ENCODE results near the gene ONECUT3. TPM values are rescaled to one million over a fixed set of nuclear protein-coding genes. Genes with fewer than 3 reads are reported as not detected.

Gene ONECUT3
- total and polyA plus RNA-seq, 4 experiments from 2014 or later = not detected

DNA sequence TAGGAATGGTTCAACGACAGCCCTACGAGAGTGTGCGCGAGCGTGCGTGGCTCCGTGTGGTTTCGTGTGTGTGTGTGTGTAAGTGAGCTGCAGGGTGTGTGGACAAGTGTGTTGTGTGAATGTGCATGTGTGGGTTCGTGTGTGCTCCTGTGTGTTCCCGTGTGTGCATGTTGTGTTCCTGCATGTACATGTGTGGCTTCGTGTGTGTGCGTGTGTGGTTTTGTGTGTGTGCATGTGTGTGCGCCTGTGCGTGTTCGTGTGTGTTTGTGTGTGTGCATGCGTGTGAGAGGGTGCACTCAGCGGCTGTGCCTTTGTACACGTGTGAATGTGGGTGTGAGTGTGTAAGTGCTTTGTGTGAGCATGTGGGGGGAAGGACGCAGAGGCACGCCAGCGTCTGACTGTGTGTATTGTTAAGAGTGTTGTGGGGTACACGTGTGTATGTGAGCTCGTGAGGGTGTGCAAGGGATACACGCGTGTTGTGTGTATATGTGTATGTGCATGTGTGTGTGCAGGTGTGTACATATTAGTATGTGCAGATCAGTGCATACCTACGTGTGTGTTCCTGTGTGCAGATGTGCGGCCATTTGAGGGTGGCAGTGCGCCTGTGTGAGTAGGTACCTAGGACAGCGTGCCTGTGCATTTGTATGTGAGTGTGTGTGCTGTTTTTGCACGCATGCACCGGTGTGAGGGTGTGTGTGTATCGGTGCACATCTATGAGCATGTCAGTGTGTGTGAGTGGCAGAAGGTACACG lies 24.3 kb upstream of the ONECUT3 start:
- ChIA-PET CTCF (ENCODE audit: partially characterized antibody) (no interaction called here), POLR2A (ENCODE audit: partially characterized antibody) (no interaction called here)
- Mint-ChIP-seq H3K9me3 (no peaks in the 10 kb centered on the region), H3K4me1 (peaks cover 0 to 5% (median 2%) of the 10 kb centered on the region in 4 donors), H3K27ac (no peak overlapping the region), H3K27me3 (peaks cover 31 to 36% of the 10 kb centered on the region in 2 donors), H3K4me3 (no peak overlapping the region), H3K36me3 (no peaks in the 10 kb centered on the region)
- Histone ChIP-seq H3K4me3 (ENCODE audit: low read length in 2 of 2) (no peak overlapping the region), H3K4me1 (ENCODE audit: insufficient read depth, low read length) (peaks cover 12% of the 10 kb centered on the region), H3K9me3 (ENCODE audit: control insufficient read depth in 1 of 2, low read length in 2 of 2) (no peaks in the 10 kb centered on the region), H3K36me3 (ENCODE audit: insufficient read depth, low read length) (no peaks in the 10 kb centered on the region), H3K27ac (ENCODE audit: low read depth, low read length) (no peak overlapping the region), H3K27me3 (ENCODE audit: insufficient read depth, low read length) (no peaks in the 10 kb centered on the region)
- intact Hi-C loops (cut with micrococcal nuclease) = no loop called here
- no peak for DNase-seq

- peaks cover 12% of the 10 kb centered on the region for H3K4me1 ChIP-seq (ENCODE audit: insufficient read depth, low read length)
- H3K9me3 ChIP-seq (ENCODE audit: control insufficient read depth in 1 of 2, low read length in 2 of 2) = no peaks in the 10 kb centered on the region
- intact Hi-C loops (cut with micrococcal nuclease) = no loop called here
- no peak overlapping the region for H3K4me3 Mint-ChIP-seq
- H3K27ac Mint-ChIP-seq = no peak overlapping the region
- peaks cover 0 to 5% (median 2%) of the 10 kb centered on the region in 4 donors for H3K4me1 Mint-ChIP-seq
- no peaks in the 10 kb centered on the region for H3K36me3 Mint-ChIP-seq
- ChIA-PET CTCF (ENCODE audit: partially characterized antibody) (no interaction called here), POLR2A (ENCODE audit: partially characterized antibody) (no interaction called here)
- no peaks in the 10 kb centered on the region for H3K27me3 ChIP-seq (ENCODE audit: insufficient read depth, low read length)
- no peaks in the 10 kb centered on the region for H3K9me3 Mint-ChIP-seq
- no peak overlapping the region for H3K27ac ChIP-seq (ENCODE audit: low read depth, low read length)
- H3K4me3 ChIP-seq (ENCODE audit: low read length in 2 of 2) = no peak overlapping the region
- no peak for DNase-seq
- peaks cover 36 to 38% of the 10 kb centered on the region in 2 donors for H3K27me3 Mint-ChIP-seq
- H3K36me3 ChIP-seq (ENCODE audit: insufficient read depth, low read length) = no peaks in the 10 kb centered on the region
Measured at GRCh38 chr19:1729568-1729925, 23.8 kb upstream of the ONECUT3 start.

DNA sequence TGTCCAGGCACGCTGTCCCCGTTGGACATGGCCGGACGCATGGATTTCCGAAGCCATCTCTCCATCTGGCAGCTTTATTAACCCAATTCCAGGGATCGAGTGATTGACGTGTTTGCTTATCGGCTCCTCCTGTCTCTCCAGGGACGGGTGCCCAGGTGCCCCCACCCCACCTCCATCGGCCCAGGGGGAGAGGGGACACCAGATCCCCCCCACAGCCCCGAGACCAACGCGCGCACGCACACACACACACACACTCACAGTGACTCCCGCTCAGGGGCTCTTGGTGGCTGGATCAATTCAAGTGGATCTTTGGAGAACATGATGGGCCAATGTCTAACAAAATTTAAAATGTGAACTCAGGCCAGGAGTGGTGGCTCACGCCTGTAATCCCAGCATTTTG lies 23.1 kb upstream of the ONECUT3 start:
- Mint-ChIP-seq H3K36me3 (no peaks in the 10 kb centered on the region), H3K27ac (no peak overlapping the region), H3K27me3 (peaks cover 38 to 40% of the 10 kb centered on the region in 2 donors), H3K4me3 (no peak overlapping the region), H3K4me1 (peaks cover 0 to 5% (median 2%) of the 10 kb centered on the region in 4 donors), H3K9me3 (no peaks in the 10 kb centered on the region)
- no peaks in the 10 kb centered on the region for H3K9me3 ChIP-seq (ENCODE audit: control insufficient read depth in 1 of 2, low read length in 2 of 2)
- no peak for DNase-seq
- CTCF ChIA-PET (ENCODE audit: partially characterized antibody) = no interaction called here
- no peak overlapping the region for H3K27ac ChIP-seq (ENCODE audit: low read depth, low read length)
- no peaks in the 10 kb centered on the region for H3K36me3 ChIP-seq (ENCODE audit: insufficient read depth, low read length)
- no peaks in the 10 kb centered on the region for H3K27me3 ChIP-seq (ENCODE audit: insufficient read depth, low read length)
- intact Hi-C loops (cut with micrococcal nuclease) = no loop called here
- POLR2A ChIA-PET (ENCODE audit: partially characterized antibody) = no interaction called here
- peaks cover 11% of the 10 kb centered on the region for H3K4me1 ChIP-seq (ENCODE audit: insufficient read depth, low read length)
- H3K4me3 ChIP-seq (ENCODE audit: low read length in 2 of 2) = no peak overlapping the region

GRCh38 chr19:1734321-1734966 lies 18.9 kb upstream of the ONECUT3 start:
- Histone ChIP-seq H3K4me1 (ENCODE audit: insufficient read depth, low read length) (no peaks in the 10 kb centered on the region), H3K27me3 (ENCODE audit: insufficient read depth, low read length) (no peaks in the 10 kb centered on the region), H3K36me3 (ENCODE audit: insufficient read depth, low read length) (no peaks in the 10 kb centered on the region), H3K27ac (ENCODE audit: low read depth, low read length) (no peak overlapping the region), H3K9me3 (ENCODE audit: control insufficient read depth in 1 of 2, low read length in 2 of 2) (no peaks in the 10 kb centered on the region), H3K4me3 (ENCODE audit: low read length in 2 of 2) (no peak overlapping the region)
- Mint-ChIP-seq H3K27me3 (peaks cover 25 to 36% of the 10 kb centered on the region in 2 donors), H3K9me3 (no peaks in the 10 kb centered on the region), H3K4me1 (no peaks in the 10 kb centered on the region), H3K36me3 (no peaks in the 10 kb centered on the region), H3K4me3 (no peak overlapping the region), H3K27ac (no peak overlapping the region)
- POLR2A ChIA-PET (ENCODE audit: partially characterized antibody) = no interaction called here
- intact Hi-C loops (cut with micrococcal nuclease) = no loop called here
- CTCF ChIA-PET (ENCODE audit: partially characterized antibody) = no interaction called here
- no peak for DNase-seq

GRCh38 chr19:1736280-1736679 lies 17.0 kb upstream of the ONECUT3 start:
- H3K27me3 Mint-ChIP-seq = peaks cover 30 to 36% of the 10 kb centered on the region in 2 donors
- no peak overlapping the region for H3K27ac ChIP-seq (ENCODE audit: low read depth, low read length)
- CTCF ChIA-PET (ENCODE audit: partially characterized antibody) = no interaction called here
- intact Hi-C loops (cut with micrococcal nuclease) = no loop called here
- DNase-seq = peak in 1 of 5 donors; percentile 15
- no peaks in the 10 kb centered on the region for H3K27me3 ChIP-seq (ENCODE audit: insufficient read depth, low read length)
- POLR2A ChIA-PET (ENCODE audit: partially characterized antibody) = no interaction called here
- H3K36me3 ChIP-seq (ENCODE audit: insufficient read depth, low read length) = no peaks in the 10 kb centered on the region
- H3K9me3 Mint-ChIP-seq = peaks cover 0 to 4% (median 0%) of the 10 kb centered on the region in 8 donors
- no peak overlapping the region for H3K4me3 Mint-ChIP-seq
- H3K4me1 Mint-ChIP-seq = no peaks in the 10 kb centered on the region
- no peaks in the 10 kb centered on the region for H3K36me3 Mint-ChIP-seq
- no peaks in the 10 kb centered on the region for H3K4me1 ChIP-seq (ENCODE audit: insufficient read depth, low read length)
- H3K9me3 ChIP-seq (ENCODE audit: control insufficient read depth in 1 of 2, low read length in 2 of 2) = no peaks in the 10 kb centered on the region
- H3K4me3 ChIP-seq (ENCODE audit: low read length in 2 of 2) = no peak overlapping the region
- no peak overlapping the region for H3K27ac Mint-ChIP-seq

- POLR2A ChIA-PET (ENCODE audit: partially characterized antibody) = no interaction called here
- no peaks in the 10 kb centered on the region for H3K4me1 Mint-ChIP-seq
Measured at GRCh38 chr19:1736927-1737326, 16.4 kb upstream of the ONECUT3 start.

DNA sequence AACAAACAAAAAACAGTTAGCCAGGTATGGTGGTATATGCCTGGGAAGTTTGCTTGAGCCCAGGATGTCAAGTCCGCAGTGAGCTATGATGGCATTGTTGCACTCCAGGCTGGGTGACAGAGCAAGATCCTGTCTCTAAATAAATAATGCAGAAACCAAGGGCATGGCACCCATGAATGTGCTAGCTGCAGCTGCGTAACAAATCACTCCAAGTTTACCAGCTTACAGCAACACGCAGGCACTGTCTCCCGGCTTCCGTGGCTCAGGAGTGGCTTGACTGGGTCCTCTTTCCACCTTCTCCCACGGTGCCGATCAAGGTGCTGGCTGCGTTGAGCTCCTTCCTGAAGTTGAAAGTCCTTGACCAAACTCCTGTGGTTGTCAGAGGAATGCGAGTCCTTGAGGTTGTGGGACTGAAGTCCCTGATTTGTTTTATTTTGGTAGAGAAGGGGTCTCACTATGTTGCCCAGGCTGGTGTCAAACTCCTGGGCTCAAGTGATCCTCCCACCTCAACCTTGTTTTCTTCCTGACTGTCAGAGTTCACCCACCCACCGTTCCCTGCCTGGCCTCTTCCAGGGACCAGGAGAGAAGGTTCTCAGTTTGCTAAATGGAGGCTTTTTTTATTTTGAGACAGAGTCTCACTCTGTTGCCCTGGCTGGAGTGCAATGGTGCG lies 13.2 kb upstream of the ONECUT3 start:
- no peak overlapping the region for H3K27ac Mint-ChIP-seq
- POLR2A ChIA-PET (ENCODE audit: partially characterized antibody) = no interaction called here
- Histone ChIP-seq H3K4me3 (ENCODE audit: low read length in 2 of 2) (no peak overlapping the region), H3K4me1 (ENCODE audit: insufficient read depth, low read length) (no peaks in the 10 kb centered on the region), H3K36me3 (ENCODE audit: insufficient read depth, low read length) (no peaks in the 10 kb centered on the region), H3K9me3 (ENCODE audit: control insufficient read depth in 1 of 2, low read length in 2 of 2) (no peaks in the 10 kb centered on the region), H3K27ac (ENCODE audit: low read depth, low read length) (no peak overlapping the region), H3K27me3 (ENCODE audit: insufficient read depth, low read length) (peaks cover 5% of the 10 kb centered on the region)
- intact Hi-C loops (cut with micrococcal nuclease) = no loop called here
- peak in 1 of 5 donors; percentile 8 for DNase-seq
- H3K4me1 Mint-ChIP-seq = no peaks in the 10 kb centered on the region
- H3K4me3 Mint-ChIP-seq = no peak overlapping the region
- CTCF ChIA-PET (ENCODE audit: partially characterized antibody) = no interaction called here
- H3K36me3 Mint-ChIP-seq = no peaks in the 10 kb centered on the region
- H3K9me3 Mint-ChIP-seq = peaks cover 0 to 6% (median 0%) of the 10 kb centered on the region in 8 donors
- H3K27me3 Mint-ChIP-seq = peaks cover 20 to 27% of the 10 kb centered on the region in 2 donors

More at GRCh38 chr19:1736927-1737326, 16.4 kb upstream of the ONECUT3 start:
- no peaks in the 10 kb centered on the region for H3K27me3 ChIP-seq (ENCODE audit: insufficient read depth, low read length)
- no peak for DNase-seq
- Mint-ChIP-seq H3K27ac (no peak overlapping the region), H3K36me3 (no peaks in the 10 kb centered on the region), H3K9me3 (peaks cover 0 to 4% (median 0%) of the 10 kb centered on the region in 8 donors), H3K4me3 (no peak overlapping the region), H3K27me3 (peaks cover 30 to 37% of the 10 kb centered on the region in 2 donors)
- H3K9me3 ChIP-seq (ENCODE audit: control insufficient read depth in 1 of 2, low read length in 2 of 2) = no peaks in the 10 kb centered on the region
- H3K27ac ChIP-seq (ENCODE audit: low read depth, low read length) = no peak overlapping the region
- H3K4me1 ChIP-seq (ENCODE audit: insufficient read depth, low read length) = no peaks in the 10 kb centered on the region
- no peaks in the 10 kb centered on the region for H3K36me3 ChIP-seq (ENCODE audit: insufficient read depth, low read length)
- CTCF ChIA-PET (ENCODE audit: partially characterized antibody) = no interaction called here
- H3K4me3 ChIP-seq (ENCODE audit: low read length in 2 of 2) = no peak overlapping the region
- intact Hi-C loops (cut with micrococcal nuclease) = no loop called here

Data from CD4-positive, alpha-beta memory T cell (primary cell).